Activated T-cell treated with anti-CD3 and anti-CD28 coated beads, Interleukin-2, amount 50 U/mL, for 24 hours (primary cell): ENCODE measurements around the gene MRPL20.
"Not testable (repeated sequence)": the region's sequence is repeated elsewhere in the genome, so short reads cannot be mapped to it uniquely, and the experiment has no call there.

Experiments
- DNase-seq: peaks from one replicate; pipeline ENCODE4 v3.0.0-alpha.2; 2020
- H3K27ac Mint-ChIP-seq: 2 replicates; pipeline ENCODE4 v1.8.0; 2020; ENCODE audit warnings: mild to moderate bottlenecking, mixed read lengths
- H3K27me3 Mint-ChIP-seq: 2 replicates; pipeline ENCODE4 v1.8.0; 2020; ENCODE audit warnings: mixed read lengths
- H3K36me3 Mint-ChIP-seq: 2 replicates; pipeline ENCODE4 v1.8.0; 2020; ENCODE audit warnings: low read depth, mixed read lengths
- H3K4me1 Mint-ChIP-seq: 2 replicates; pipeline ENCODE4 v1.8.0; 2020; ENCODE audit warnings: low read depth, mixed read lengths
- H3K4me3 Mint-ChIP-seq: 2 replicates; pipeline ENCODE4 v1.8.0; 2020; ENCODE audit warnings: mild to moderate bottlenecking, moderate library complexity, mixed read lengths
- H3K9me3 Mint-ChIP-seq: 2 replicates; pipeline ENCODE4 v1.8.0; 2020; ENCODE audit warnings: mixed read lengths

MRPL20 gene

DNA sequence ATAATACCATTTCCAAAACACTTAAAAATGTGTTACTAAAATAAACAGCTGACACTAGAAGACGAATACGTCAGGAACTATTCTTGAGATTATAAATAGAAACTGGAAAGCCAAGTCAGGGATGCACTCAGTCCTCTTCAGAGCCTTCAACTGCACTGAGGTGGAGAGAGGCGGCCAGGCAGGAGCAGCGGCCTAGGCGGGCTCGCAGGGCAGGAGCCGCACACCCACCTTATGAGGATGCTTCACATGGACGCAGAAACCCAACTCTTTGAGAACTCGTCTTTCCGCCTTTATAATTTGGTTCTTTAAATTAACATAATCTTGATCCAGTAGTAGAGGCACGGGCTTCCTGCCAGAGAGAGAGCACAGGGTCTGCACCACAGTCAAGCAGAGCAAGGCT is 11.9 kb downstream of the MRPL20 start:
- Mint-ChIP-seq H3K9me3 (no peaks in the 10 kb centered on the region), H3K4me3 (peak overlapping the region; percentile 0), H3K27me3 (no peaks in the 10 kb centered on the region), H3K27ac (peak overlapping the region; percentile 80), H3K4me1 (peaks cover 36% of the 10 kb centered on the region), H3K36me3 (peaks cover 90% of the 10 kb centered on the region)
- no peak for DNase-seq

DNA sequence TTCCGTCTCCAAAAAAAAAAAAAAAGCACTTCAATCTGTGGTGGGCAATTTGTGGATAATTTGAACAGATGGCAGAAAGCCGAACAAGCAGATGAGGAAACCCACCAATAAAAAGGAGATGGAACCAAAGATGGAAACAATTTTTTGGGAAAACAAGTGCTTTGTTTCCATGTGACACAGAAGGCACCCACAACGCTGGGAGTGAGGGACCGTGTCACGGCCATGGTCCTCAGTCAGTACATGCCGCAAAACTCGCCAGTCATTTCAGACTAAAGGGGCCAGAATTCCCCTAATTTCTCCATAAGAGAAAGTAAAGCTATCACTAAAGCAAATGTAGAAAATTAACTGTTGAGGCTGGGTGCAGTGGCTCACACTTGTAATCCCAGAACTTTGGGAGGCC is 13.0 kb downstream of the MRPL20 start:
- no peak overlapping the region for H3K27ac Mint-ChIP-seq
- no peak for DNase-seq
- no peaks in the 10 kb centered on the region for H3K27me3 Mint-ChIP-seq
- no peak overlapping the region for H3K4me3 Mint-ChIP-seq
- peaks cover 37% of the 10 kb centered on the region for H3K4me1 Mint-ChIP-seq
- no peaks in the 10 kb centered on the region for H3K9me3 Mint-ChIP-seq
- H3K36me3 Mint-ChIP-seq, result peaks cover 93% of the 10 kb centered on the region

DNA sequence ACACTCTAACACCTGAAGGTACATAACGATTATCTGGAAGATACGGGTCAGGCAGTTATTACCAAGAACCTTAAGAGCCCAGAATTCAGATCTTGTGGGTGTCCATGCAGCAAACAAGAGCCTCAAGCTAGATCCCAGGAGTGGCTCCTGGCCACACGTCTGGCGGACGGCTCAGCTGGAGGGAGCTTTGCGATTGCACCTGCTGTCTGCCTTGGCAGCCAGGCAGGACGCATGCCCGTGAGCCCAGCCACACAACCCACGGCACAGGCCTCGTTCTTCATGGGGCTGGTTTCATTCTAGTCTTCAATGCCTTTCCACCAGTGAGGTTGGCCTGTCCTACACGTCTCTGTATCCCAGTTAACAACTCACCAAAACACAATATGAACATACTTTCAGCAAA is 13.7 kb downstream of the MRPL20 start:
- no peak for DNase-seq
- Mint-ChIP-seq H3K4me3 (no peak overlapping the region), H3K9me3 (no peaks in the 10 kb centered on the region), H3K4me1 (peaks cover 37% of the 10 kb centered on the region), H3K27ac (peak overlapping the region; percentile 34), H3K36me3 (peaks cover 98% of the 10 kb centered on the region), H3K27me3 (no peaks in the 10 kb centered on the region)

DNA sequence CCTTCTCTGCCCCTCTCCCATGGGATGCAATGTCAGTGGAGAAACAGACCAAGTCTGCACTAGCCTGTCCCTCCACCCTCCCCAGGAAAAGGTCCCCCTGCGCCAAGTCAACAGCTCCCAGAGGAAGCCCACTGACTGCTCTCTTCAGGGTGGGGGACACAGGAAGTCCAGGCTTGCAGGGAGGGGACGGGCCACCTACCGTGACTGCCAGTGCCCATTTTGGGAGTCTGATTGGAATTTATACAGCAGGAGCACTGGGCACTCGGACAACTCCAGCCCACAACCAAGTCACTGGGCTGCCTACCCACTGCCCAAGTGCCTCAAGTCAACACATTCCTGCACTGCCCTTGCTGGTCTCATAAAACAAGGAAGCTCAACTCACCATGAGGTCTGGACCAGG is 14.1 kb downstream of the MRPL20 start:
- no peak for DNase-seq
- Mint-ChIP-seq H3K27ac (peak overlapping the region; percentile 34), H3K4me3 (no peak overlapping the region), H3K27me3 (no peaks in the 10 kb centered on the region), H3K4me1 (peaks cover 34% of the 10 kb centered on the region), H3K9me3 (no peaks in the 10 kb centered on the region), H3K36me3 (peaks cover 98% of the 10 kb centered on the region)

DNA sequence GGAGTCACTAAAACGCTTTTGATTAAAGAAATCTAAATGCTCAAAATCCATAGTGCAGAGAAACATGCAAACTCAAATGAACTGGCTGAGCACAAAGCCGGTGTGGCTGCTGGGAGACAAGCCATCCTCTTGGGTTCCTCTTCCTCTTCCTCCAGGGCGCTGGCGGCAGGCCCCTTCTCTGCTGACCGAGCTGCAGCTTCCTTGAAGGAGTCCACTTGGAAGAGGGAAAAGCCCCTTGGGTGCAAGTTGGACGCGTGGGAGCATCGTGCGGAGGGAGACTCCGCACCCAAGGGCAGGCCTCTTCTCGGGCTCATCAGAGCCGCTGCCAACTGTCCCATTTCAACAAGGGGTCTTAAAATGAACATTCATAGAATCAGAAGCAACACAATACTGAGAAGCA is 15.9 kb downstream of the MRPL20 start:
- Mint-ChIP-seq H3K27ac (no peak overlapping the region), H3K4me3 (no peak overlapping the region), H3K4me1 (peaks cover 23% of the 10 kb centered on the region), H3K27me3 (no peaks in the 10 kb centered on the region), H3K9me3 (no peaks in the 10 kb centered on the region), H3K36me3 (peaks cover 98% of the 10 kb centered on the region)
- no peak for DNase-seq

DNA sequence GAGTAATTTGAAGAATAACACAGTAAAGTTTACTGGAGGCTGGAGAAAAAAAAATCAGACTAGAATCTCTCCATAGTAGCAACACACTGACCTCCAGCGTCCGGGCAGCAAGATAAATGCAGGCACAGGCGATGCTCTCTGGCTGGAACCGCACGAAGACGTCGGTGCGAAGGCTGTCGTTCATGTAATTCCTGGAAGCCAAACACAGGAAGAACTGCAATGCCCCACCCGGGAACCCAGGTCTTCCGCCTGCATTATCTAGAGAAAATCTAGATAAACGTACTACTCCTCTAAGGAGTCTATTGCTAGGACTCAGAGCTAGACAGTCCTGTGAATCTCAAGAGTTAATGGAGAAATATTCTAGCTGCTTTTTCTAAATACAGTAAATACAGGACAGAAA is 16.4 kb downstream of the MRPL20 start:
- H3K9me3 Mint-ChIP-seq, result no peaks in the 10 kb centered on the region
- H3K4me3 Mint-ChIP-seq, result no peak overlapping the region
- H3K27ac Mint-ChIP-seq, result no peak overlapping the region
- no peak for DNase-seq
- H3K4me1 Mint-ChIP-seq, result peaks cover 21% of the 10 kb centered on the region
- H3K27me3 Mint-ChIP-seq, result no peaks in the 10 kb centered on the region
- peaks cover 100% of the 10 kb centered on the region for H3K36me3 Mint-ChIP-seq

DNA sequence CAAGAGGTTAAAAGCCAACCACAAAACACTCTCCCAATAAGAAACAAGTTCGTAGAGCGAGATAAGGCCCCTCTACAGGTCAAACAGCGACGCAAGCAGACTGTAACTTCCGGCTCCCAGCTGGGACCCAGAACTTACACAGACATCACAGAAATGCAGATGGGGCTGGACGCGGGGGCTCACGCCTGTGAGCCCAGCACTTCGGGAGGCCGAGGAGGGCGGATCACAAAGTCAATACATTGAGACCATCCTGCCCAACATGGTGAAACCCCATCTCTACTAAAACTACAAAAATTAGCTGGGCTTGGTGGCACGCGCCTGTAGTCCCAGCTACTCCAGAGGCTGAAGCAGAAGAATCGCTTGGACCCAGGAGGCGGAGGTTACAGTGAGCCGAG is 19.0 kb downstream of the MRPL20 start:
- Mint-ChIP-seq H3K27ac (no peak overlapping the region), H3K27me3 (no peaks in the 10 kb centered on the region), H3K9me3 (no peaks in the 10 kb centered on the region), H3K4me3 (no peak overlapping the region), H3K4me1 (peaks cover 4% of the 10 kb centered on the region), H3K36me3 (peaks cover 87% of the 10 kb centered on the region)
- no peak for DNase-seq

DNA sequence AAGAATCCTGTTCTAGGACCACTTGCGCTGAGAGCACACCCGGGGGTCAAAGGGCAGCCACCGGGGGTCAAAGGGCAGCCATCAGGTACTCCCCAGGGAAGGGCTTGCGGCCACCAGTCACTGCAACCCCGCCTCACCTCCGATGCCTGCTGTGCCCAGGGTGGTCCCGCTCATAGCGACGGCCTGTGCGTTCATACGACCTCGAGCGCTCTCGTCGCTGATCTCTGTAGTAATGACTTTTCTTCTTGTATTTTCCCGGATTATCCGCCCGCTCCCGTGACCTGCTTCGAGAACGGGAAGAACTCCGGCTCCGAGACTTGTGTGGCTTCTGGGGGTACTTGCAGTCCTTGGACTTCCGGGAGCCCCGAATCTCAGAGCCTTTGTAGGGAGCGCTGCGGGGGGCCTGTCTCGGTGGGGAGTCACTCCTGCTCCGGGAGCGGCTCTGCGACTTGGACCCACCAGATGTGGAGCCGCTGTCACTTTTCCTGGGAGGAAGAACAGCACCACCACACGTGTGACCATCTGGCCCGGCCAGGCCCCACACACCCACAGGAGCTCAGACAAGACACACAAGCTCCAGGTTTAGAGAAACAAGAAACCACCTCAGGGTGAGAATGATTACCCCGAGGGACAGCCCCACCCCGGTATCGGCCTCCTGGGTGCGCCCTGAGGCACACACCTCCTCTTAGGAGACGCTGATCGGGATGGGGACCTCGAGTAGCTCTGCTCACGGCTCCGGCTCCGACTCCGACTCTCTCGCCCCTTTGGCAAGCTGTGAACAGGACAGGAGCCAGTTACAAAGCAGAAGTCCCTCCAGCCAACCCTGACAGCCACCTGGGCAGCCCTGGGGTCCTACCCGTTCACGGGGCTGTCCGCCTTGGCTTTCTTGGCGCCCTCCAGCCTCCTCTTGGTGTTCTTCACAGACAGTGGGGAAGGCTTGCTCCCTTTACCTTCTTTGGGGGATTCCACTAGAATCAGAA is 19.7 kb downstream of the MRPL20 start:
- DNase-seq, result no peak
- Mint-ChIP-seq H3K27ac (no peak overlapping the region), H3K27me3 (no peaks in the 10 kb centered on the region), H3K36me3 (peaks cover 80% of the 10 kb centered on the region), H3K4me1 (peaks cover 3% of the 10 kb centered on the region), H3K9me3 (no peaks in the 10 kb centered on the region), H3K4me3 (no peak overlapping the region)

DNA sequence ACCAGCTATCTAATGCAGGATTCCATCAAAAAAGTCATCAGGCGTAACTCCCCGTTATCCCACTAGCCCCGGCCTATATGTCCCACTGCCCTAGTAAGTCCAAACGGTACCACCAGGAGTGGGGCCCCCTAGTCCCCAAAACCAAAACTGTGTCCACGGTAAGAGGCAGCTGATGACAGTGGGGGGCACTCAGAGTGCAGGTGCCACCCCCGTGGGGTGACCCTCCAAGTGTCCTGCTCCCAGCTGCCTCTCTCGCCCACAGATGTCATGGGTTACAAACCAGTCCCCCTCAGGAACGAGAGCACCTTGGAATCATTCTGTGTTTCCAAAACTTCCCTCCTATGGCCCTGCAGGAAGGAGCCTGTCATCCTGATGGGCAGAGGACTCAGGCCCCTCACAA is 21.2 kb downstream of the MRPL20 start:
- no peak for DNase-seq
- Mint-ChIP-seq H3K4me3 (no peak overlapping the region), H3K27ac (no peak overlapping the region), H3K4me1 (peaks cover 2% of the 10 kb centered on the region), H3K36me3 (peaks cover 73% of the 10 kb centered on the region), H3K27me3 (no peaks in the 10 kb centered on the region), H3K9me3 (no peaks in the 10 kb centered on the region)

DNA sequence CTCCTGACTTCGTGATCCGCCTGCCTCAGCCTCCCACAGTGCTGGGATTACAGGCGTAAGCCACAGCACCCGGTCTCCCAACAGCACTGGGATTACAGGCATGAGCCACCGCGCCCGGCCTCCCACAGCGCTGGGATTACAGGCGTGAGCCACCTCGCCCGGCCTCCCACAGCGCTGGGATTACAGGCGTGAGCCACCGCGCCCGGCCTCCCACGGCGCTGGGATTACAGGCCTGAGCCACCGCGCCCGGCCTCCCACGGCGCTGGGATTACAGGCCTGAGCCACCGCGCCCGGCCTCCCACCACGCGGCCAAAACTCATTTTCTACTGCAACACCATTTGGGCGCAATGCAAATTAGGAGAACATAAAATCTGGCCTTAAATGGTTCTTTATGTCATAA is 21.8 kb downstream of the MRPL20 start:
- DNase-seq, H3K4me1 Mint-ChIP-seq, H3K4me3 Mint-ChIP-seq, H3K27ac Mint-ChIP-seq, H3K27me3 Mint-ChIP-seq, H3K9me3 Mint-ChIP-seq: not testable (repeated sequence)
- peaks cover 67% of the 10 kb centered on the region for H3K36me3 Mint-ChIP-seq

DNA sequence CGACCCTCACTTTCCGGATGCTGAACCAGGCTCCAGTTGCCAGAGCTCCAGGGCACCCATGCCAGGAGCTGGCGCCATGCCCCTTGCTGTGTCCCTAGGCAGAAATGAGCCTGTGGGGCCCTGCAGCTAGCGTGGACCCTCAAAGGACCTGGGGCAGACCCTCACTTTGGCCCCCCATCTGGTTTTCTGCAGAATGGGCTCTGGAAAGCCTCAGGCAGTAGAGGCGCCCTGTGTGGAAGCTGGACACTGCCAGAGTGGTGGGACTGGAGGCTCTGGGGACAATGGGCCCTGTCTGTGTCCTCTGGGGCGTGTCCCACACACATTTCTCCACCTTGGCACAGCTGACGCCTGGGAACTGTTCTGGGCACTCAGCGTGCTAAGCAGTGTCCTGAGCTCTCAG is 25.8 kb downstream of the MRPL20 start:
- no peaks in the 10 kb centered on the region for H3K9me3 Mint-ChIP-seq
- no peak overlapping the region for H3K4me3 Mint-ChIP-seq
- DNase-seq, result no peak
- no peaks in the 10 kb centered on the region for H3K27me3 Mint-ChIP-seq
- H3K27ac Mint-ChIP-seq, result no peak overlapping the region
- peaks cover 4% of the 10 kb centered on the region for H3K4me1 Mint-ChIP-seq
- peaks cover 36% of the 10 kb centered on the region for H3K36me3 Mint-ChIP-seq

DNA sequence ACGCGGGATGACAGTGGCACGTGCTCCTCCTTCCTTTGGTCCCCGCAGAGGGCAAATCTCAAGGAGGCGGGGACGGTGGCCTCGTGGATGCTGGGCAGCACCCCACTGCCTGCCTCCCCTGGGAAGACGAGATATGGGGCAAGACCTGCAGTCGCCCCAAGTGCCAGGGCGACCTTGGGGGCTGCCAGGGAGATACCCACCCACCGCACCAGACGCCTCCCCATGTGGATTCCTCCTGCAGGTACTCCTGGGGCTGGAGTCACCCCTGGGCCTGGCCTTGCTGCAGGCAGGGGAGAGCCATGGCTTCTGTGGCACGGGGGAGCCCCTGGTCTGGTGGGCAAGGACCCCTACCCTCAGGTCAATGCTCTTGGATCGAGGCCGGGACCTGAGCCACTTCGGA is 26.2 kb downstream of the MRPL20 start:
- H3K4me3 Mint-ChIP-seq, result no peak overlapping the region
- no peaks in the 10 kb centered on the region for H3K9me3 Mint-ChIP-seq
- no peak for DNase-seq
- no peak overlapping the region for H3K27ac Mint-ChIP-seq
- peaks cover 7% of the 10 kb centered on the region for H3K4me1 Mint-ChIP-seq
- no peaks in the 10 kb centered on the region for H3K27me3 Mint-ChIP-seq
- peaks cover 31% of the 10 kb centered on the region for H3K36me3 Mint-ChIP-seq

DNA sequence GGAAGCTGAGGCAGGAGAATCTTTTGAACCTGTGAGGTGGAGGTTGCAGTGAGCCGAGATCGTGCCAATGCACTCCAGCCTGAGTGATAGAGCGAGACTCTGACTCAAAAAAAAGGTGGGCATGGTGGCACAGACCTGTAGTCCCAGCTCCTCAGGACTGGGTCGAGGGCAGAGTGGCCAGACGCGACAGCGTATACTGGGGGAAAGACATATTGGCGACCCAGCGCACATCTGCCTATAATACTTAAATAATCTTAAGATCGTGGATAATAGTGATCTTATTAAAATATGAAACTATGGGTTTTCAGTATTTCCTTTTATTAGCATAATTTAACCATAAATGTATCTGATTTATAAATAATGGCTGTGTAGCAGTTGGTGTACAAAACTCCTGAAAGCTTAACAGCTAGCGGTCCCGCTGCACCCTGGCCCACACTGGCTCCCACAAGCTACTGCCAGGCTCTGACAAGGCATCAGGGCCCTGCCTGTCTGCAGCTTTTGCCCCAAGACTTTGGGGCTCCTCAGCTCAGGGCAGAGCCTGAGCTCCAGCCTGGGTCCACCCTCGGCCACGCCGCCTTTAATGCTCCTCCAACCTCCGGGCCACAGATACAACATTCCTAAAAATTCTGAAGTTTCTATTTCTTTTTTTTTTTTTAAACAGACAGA is 29.4 kb downstream of the MRPL20 start:
- H3K9me3 Mint-ChIP-seq, result no peaks in the 10 kb centered on the region
- no peak overlapping the region for H3K4me3 Mint-ChIP-seq
- H3K27ac Mint-ChIP-seq, result no peak overlapping the region
- H3K36me3 Mint-ChIP-seq, result peaks cover 40% of the 10 kb centered on the region
- no peak for DNase-seq
- H3K4me1 Mint-ChIP-seq, result peaks cover 22% of the 10 kb centered on the region
- H3K27me3 Mint-ChIP-seq, result no peaks in the 10 kb centered on the region

DNA sequence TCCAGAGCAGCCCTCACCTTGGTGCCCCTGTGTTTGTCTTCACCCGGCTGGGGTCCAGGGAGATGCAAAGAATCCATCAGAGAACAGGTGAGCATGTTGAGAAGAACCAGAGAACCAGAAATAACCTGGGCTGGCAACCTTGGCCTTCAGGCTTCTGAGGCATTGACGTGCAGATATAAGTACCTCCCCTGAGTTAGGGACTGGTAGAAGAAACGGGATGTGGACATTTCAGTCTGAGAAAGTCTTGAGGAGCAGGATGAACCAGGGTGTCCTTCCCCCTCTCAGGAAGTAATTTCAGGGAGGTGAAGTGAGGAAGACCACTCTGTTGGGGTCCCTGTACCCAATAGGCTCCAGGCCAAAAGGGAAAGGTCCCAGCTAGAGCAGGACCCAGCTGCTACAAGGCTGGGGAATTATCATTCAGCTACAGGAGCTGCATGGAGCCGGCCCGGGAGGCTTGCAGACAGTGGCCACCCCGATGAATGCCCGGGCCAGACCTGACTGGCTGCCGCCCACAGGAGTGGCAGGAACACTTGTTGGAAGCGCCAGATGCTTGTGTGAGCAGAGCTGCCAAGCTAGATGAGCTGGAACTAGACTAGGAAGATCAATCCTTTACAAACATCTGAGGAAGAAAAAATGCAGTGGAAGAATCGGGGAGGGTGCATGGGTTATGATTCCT is 30.4 kb downstream of the MRPL20 start:
- no peaks in the 10 kb centered on the region for H3K9me3 Mint-ChIP-seq
- no peak for DNase-seq
- peak overlapping the region; percentile 87 for H3K27ac Mint-ChIP-seq
- H3K36me3 Mint-ChIP-seq, result peaks cover 38% of the 10 kb centered on the region
- peaks cover 31% of the 10 kb centered on the region for H3K4me1 Mint-ChIP-seq
- peak overlapping the region; percentile 90 for H3K4me3 Mint-ChIP-seq
- no peaks in the 10 kb centered on the region for H3K27me3 Mint-ChIP-seq
